ENCODE measurements around the gene TEDC1. TPM values are rescaled to one million over a fixed set of nuclear protein-coding genes. Genes with fewer than 3 reads are reported as not detected.

The TEDC1 gene
- total RNA-seq, 1 experiment from 2014 or later: 26.2 TPM

- TF ChIP-seq CTCF (conservative IDR thresholded peaks at IDR 0.05): peak; percentile 5; the same call in 1 of the 3 replicates
- Histone ChIP-seq H3K9me3 (ENCODE audit: control insufficient read depth, low read depth, low read length) (no peaks in the 10 kb centered on the region), H3K4me1 (ENCODE audit: insufficient read depth, low read length) (no peaks in the 10 kb centered on the region; the same call in 1 of the 2 replicates), H2BK15ac (ENCODE audit: low read depth, low read length) (no peak overlapping the region), H3K9ac (ENCODE audit: extremely low read depth, insufficient read length, low read length) (no peak overlapping the region), H3K27ac (ENCODE audit: insufficient read length, low read depth, low read length) (no peak overlapping the region), H2AFZ (ENCODE audit: low read length) (no peak overlapping the region), H2BK5ac (ENCODE audit: insufficient read length, low read length) (no peak overlapping the region), H3K4ac (ENCODE audit: low read depth, low read length) (no peak overlapping the region), H3K14ac (ENCODE audit: insufficient read depth, low read length) (no peak overlapping the region), H3T11ph (ENCODE audit: low read length) (no peak overlapping the region), H3K23me2 (ENCODE audit: insufficient read length, low read depth, low read length, poor library complexity, severe bottlenecking) (peaks cover 7% of the 10 kb centered on the region), H2BK120ac (ENCODE audit: low read depth, low read length, poor library complexity, severe bottlenecking) (no peak overlapping the region), H3K79me1 (ENCODE audit: insufficient read depth, low read depth, low read length, poor library complexity, severe bottlenecking) (no peaks in the 10 kb centered on the region), H2AK5ac (ENCODE audit: insufficient read length, low read length) (no peak overlapping the region), H3K56ac (ENCODE audit: insufficient read length, low read depth, low read length) (no peak overlapping the region), H2BK20ac (ENCODE audit: low read depth, low read length, poor library complexity, severe bottlenecking) (no peak overlapping the region), H3K18ac (ENCODE audit: insufficient read length, low read depth, low read length) (no peak overlapping the region), H3K23ac (ENCODE audit: insufficient read length, low read depth, low read length) (no peak overlapping the region), H4K8ac (replicated peaks; ENCODE audit: insufficient read length, low read depth, low read length) (no peak overlapping the region), H3K79me2 (ENCODE audit: insufficient read depth, low read length) (no peaks in the 10 kb centered on the region), H4K91ac (ENCODE audit: insufficient read length, low read depth, low read length) (no peak overlapping the region), H2BK12ac (ENCODE audit: insufficient read length, low read depth, low read length) (no peak overlapping the region), H3K4me2 (ENCODE audit: insufficient read depth, insufficient read length, low read length) (no peak overlapping the region), H4K5ac (ENCODE audit: insufficient read length, low read depth, low read length) (no peak overlapping the region), H4K20me1 (ENCODE audit: control insufficient read depth, insufficient read depth, insufficient read length) (no peaks in the 10 kb centered on the region), H3K27me3 (ENCODE audit: insufficient read depth, low read length) (peaks cover 16% of the 10 kb centered on the region; the same call in 1 of the 2 replicates)
- DNase-seq: no peak
- peaks cover 0 to 28% of the 10 kb centered on the region in 2 experiments; a peak in 2 of 5 replicates for H3K9me3 Mint-ChIP-seq
- no peak overlapping the region for H3K27ac Mint-ChIP-seq
- no peaks in the 10 kb centered on the region for H3K4me1 Mint-ChIP-seq
- peak overlapping the region; percentile 26 to 57; a peak in 2 of 5 replicates for H3K4me3 Mint-ChIP-seq
- H3K36me3 Mint-ChIP-seq (ENCODE audit: insufficient read depth in 1 of 3, low read depth in 3 of 3): no peaks in the 10 kb centered on the region; a peak in 1 of 7 replicates
- no CpG with 5 or more reads among the region's 89 CpGs for WGBS (ENCODE audit: extremely low coverage, insufficient read length, low lambda C conversion rate)
- peaks cover 54% of the 10 kb centered on the region for H3K27me3 Mint-ChIP-seq (ENCODE audit: low read depth)
These were observed 37.7 kb downstream of the TEDC1 start for GRCh38 chr14:105528586-105529318.

Data from H9 (cell line).